ENCODE measurements around the gene SQSTM1.

The SQSTM1 gene

GRCh38 chr5:179812997-179813607 is 7.6 kb upstream of the SQSTM1 start:
- Histone ChIP-seq H3K9me3 (ENCODE audit: control insufficient read depth, low read length) (no peaks in the 10 kb centered on the region), H2BK15ac (ENCODE audit: low read depth, poor library complexity, severe bottlenecking) (no peak overlapping the region), H3K4me2 (ENCODE audit: low read length, poor library complexity, severe bottlenecking) (no peak overlapping the region), H3K4ac (ENCODE audit: low read depth in 1 of 2, low read length in 2 of 2) (no peak overlapping the region), H3K27ac (ENCODE audit: low read length, poor library complexity, severe bottlenecking) (no peak overlapping the region), H3K4me3 (ENCODE audit: insufficient read depth in 1 of 2, low read depth in 1 of 2, low read length in 2 of 2) (no peak overlapping the region), H3K14ac (ENCODE audit: low read length in 2 of 2) (no peak overlapping the region), H4K8ac (ENCODE audit: low read length) (no peak overlapping the region), H2AFZ (ENCODE audit: low read depth, low read length) (no peak overlapping the region), H3K23ac (ENCODE audit: low read length in 2 of 2) (no peak overlapping the region), H3K79me1 (replicated peaks; ENCODE audit: low read length, poor library complexity, severe bottlenecking) (peaks cover 30% of the 10 kb centered on the region), H3K18ac (ENCODE audit: low read depth in 1 of 2, low read length in 2 of 2) (no peak overlapping the region), H3K27me3 (ENCODE audit: control insufficient read depth in 1 of 2, insufficient read depth in 1 of 2, low read length in 2 of 2) (no peaks in the 10 kb centered on the region), H2BK120ac (ENCODE audit: low read depth, low read length) (no peak overlapping the region), H2BK5ac (ENCODE audit: low read depth, low read length, poor library complexity, severe bottlenecking) (no peak overlapping the region), H3K4me1 (ENCODE audit: control insufficient read depth, insufficient read depth, low read depth, low read length) (peaks cover 14% of the 10 kb centered on the region), H3K36me3 (ENCODE audit: control insufficient read depth in 1 of 2, insufficient read depth in 2 of 2, low read depth in 1 of 2, low read length in 2 of 2) (peaks cover 31 to 33% of the 10 kb centered on the region in 2 experiments), H3K9ac (ENCODE audit: low read length) (no peak overlapping the region), H2AK5ac (ENCODE audit: low read length, severe bottlenecking) (no peak overlapping the region), H2BK12ac (ENCODE audit: low read length in 2 of 2) (no peak overlapping the region), H4K91ac (ENCODE audit: low read length) (no peak overlapping the region)
- 88% methylated on average over 5 of the region's 5 CpGs for WGBS
- no peak for DNase-seq

GRCh38 chr5:179814090-179814489 is 6.6 kb upstream of the SQSTM1 start:
- Histone ChIP-seq H3K9ac (ENCODE audit: low read length) (no peak overlapping the region), H3K4ac (ENCODE audit: low read depth in 1 of 2, low read length in 2 of 2) (no peak overlapping the region), H3K23ac (ENCODE audit: low read length in 2 of 2) (no peak overlapping the region), H2BK5ac (ENCODE audit: low read depth, low read length, poor library complexity, severe bottlenecking) (no peak overlapping the region), H3K79me1 (replicated peaks; ENCODE audit: low read length, poor library complexity, severe bottlenecking) (peaks cover 34% of the 10 kb centered on the region), H3K4me2 (ENCODE audit: low read length, poor library complexity, severe bottlenecking) (no peak overlapping the region), H3K14ac (ENCODE audit: low read length in 2 of 2) (no peak overlapping the region), H4K8ac (ENCODE audit: low read length) (no peak overlapping the region), H2BK15ac (ENCODE audit: low read depth, poor library complexity, severe bottlenecking) (no peak overlapping the region), H2AK5ac (ENCODE audit: low read length, severe bottlenecking) (no peak overlapping the region), H3K9me3 (ENCODE audit: control insufficient read depth, low read length) (no peaks in the 10 kb centered on the region), H3K27ac (ENCODE audit: low read length, poor library complexity, severe bottlenecking) (no peak overlapping the region), H2BK12ac (ENCODE audit: low read length in 2 of 2) (no peak overlapping the region), H3K4me3 (ENCODE audit: insufficient read depth in 1 of 2, low read depth in 1 of 2, low read length in 2 of 2) (no peak overlapping the region), H4K91ac (ENCODE audit: low read length) (no peak overlapping the region), H3K36me3 (ENCODE audit: control insufficient read depth in 1 of 2, insufficient read depth in 2 of 2, low read depth in 1 of 2, low read length in 2 of 2) (peaks cover 31 to 33% of the 10 kb centered on the region in 2 experiments), H2BK120ac (ENCODE audit: low read depth, low read length) (no peak overlapping the region), H3K18ac (ENCODE audit: low read depth in 1 of 2, low read length in 2 of 2) (no peak overlapping the region), H3K4me1 (ENCODE audit: control insufficient read depth, insufficient read depth, low read depth, low read length) (peaks cover 21% of the 10 kb centered on the region), H2AFZ (ENCODE audit: low read depth, low read length) (no peak overlapping the region), H3K27me3 (ENCODE audit: control insufficient read depth in 1 of 2, insufficient read depth in 1 of 2, low read length in 2 of 2) (no peaks in the 10 kb centered on the region)
- WGBS = 90% methylated on average over 3 of the region's 3 CpGs
- DNase-seq = no peak

GRCh38 chr5:179815491-179816249 is 5.0 kb upstream of the SQSTM1 start:
- H3K36me3 ChIP-seq (ENCODE audit: control insufficient read depth in 1 of 2, insufficient read depth in 2 of 2, low read depth in 1 of 2, low read length in 2 of 2) = peaks cover 31 to 33% of the 10 kb centered on the region in 2 experiments
- H2BK5ac ChIP-seq (ENCODE audit: low read depth, low read length, poor library complexity, severe bottlenecking) = no peak overlapping the region
- no peak overlapping the region for H3K14ac ChIP-seq (ENCODE audit: low read length in 2 of 2)
- peak overlapping the region; percentile 24 for H2AK5ac ChIP-seq (ENCODE audit: low read length, severe bottlenecking)
- no peak overlapping the region for H2BK12ac ChIP-seq (ENCODE audit: low read length in 2 of 2)
- no peak overlapping the region for H3K4me2 ChIP-seq (ENCODE audit: low read length, poor library complexity, severe bottlenecking)
- H4K8ac ChIP-seq (ENCODE audit: low read length) = no peak overlapping the region
- no peak overlapping the region for H2BK15ac ChIP-seq (ENCODE audit: low read depth, poor library complexity, severe bottlenecking)
- H3K23ac ChIP-seq (ENCODE audit: low read length in 2 of 2) = no peak overlapping the region
- H3K79me1 ChIP-seq (replicated peaks; ENCODE audit: low read length, poor library complexity, severe bottlenecking) = peaks cover 39% of the 10 kb centered on the region
- DNase-seq = no peak
- peak overlapping the region; percentile 10 for H4K91ac ChIP-seq (ENCODE audit: low read length)
- no peaks in the 10 kb centered on the region for H3K9me3 ChIP-seq (ENCODE audit: control insufficient read depth, low read length)
- no peak overlapping the region for H3K4ac ChIP-seq (ENCODE audit: low read depth in 1 of 2, low read length in 2 of 2)
- no peak overlapping the region for H3K27ac ChIP-seq (ENCODE audit: low read length, poor library complexity, severe bottlenecking)
- H2AFZ ChIP-seq (ENCODE audit: low read depth, low read length) = no peak overlapping the region
- H3K4me3 ChIP-seq (ENCODE audit: insufficient read depth in 1 of 2, low read depth in 1 of 2, low read length in 2 of 2) = no peak overlapping the region
- 96% methylated on average over 21 of the region's 21 CpGs for WGBS
- H3K27me3 ChIP-seq (ENCODE audit: control insufficient read depth in 1 of 2, insufficient read depth in 1 of 2, low read length in 2 of 2) = no peaks in the 10 kb centered on the region
- no peak overlapping the region for H2BK120ac ChIP-seq (ENCODE audit: low read depth, low read length)
- H3K4me1 ChIP-seq (ENCODE audit: control insufficient read depth, insufficient read depth, low read depth, low read length) = peaks cover 36% of the 10 kb centered on the region
- H3K9ac ChIP-seq (ENCODE audit: low read length) = no peak overlapping the region
- no peak overlapping the region for H3K18ac ChIP-seq (ENCODE audit: low read depth in 1 of 2, low read length in 2 of 2)

- WGBS = 63% methylated on average over 22 of the region's 23 CpGs
- H3K9ac ChIP-seq (ENCODE audit: low read length) = peak overlapping the region; percentile 69
These were observed 4.3 kb upstream of the SQSTM1 start for GRCh38 chr5:179816401-179816795.

More at GRCh38 chr5:179816401-179816795, 4.3 kb upstream of the SQSTM1 start:
- Histone ChIP-seq H3K14ac (ENCODE audit: low read length in 2 of 2) (no peak overlapping the region), H3K27ac (ENCODE audit: low read length, poor library complexity, severe bottlenecking) (no peak overlapping the region), H2BK12ac (ENCODE audit: low read length in 2 of 2) (peak overlapping the region in 1 of 2 experiments; percentile 64), H3K36me3 (ENCODE audit: control insufficient read depth in 1 of 2, insufficient read depth in 2 of 2, low read depth in 1 of 2, low read length in 2 of 2) (peaks cover 28 to 30% of the 10 kb centered on the region in 2 experiments), H3K79me1 (replicated peaks; ENCODE audit: low read length, poor library complexity, severe bottlenecking) (peaks cover 34% of the 10 kb centered on the region), H3K9me3 (ENCODE audit: control insufficient read depth, low read length) (no peaks in the 10 kb centered on the region), H2AFZ (ENCODE audit: low read depth, low read length) (peak overlapping the region; percentile 56), H4K91ac (ENCODE audit: low read length) (peak overlapping the region; percentile 64), H3K4me2 (ENCODE audit: low read length, poor library complexity, severe bottlenecking) (peak overlapping the region; percentile 67), H3K4me1 (ENCODE audit: control insufficient read depth, insufficient read depth, low read depth, low read length) (peaks cover 36% of the 10 kb centered on the region), H2BK5ac (ENCODE audit: low read depth, low read length, poor library complexity, severe bottlenecking) (no peak overlapping the region), H4K8ac (ENCODE audit: low read length) (peak overlapping the region; percentile 74), H3K23ac (ENCODE audit: low read length in 2 of 2) (no peak overlapping the region), H3K18ac (ENCODE audit: low read depth in 1 of 2, low read length in 2 of 2) (peak overlapping the region; percentile 40 to 88), H3K4me3 (ENCODE audit: insufficient read depth in 1 of 2, low read depth in 1 of 2, low read length in 2 of 2) (peak overlapping the region in 1 of 2 experiments; percentile 44), H3K4ac (ENCODE audit: low read depth in 1 of 2, low read length in 2 of 2) (peak overlapping the region; percentile 15 to 92), H2BK15ac (ENCODE audit: low read depth, poor library complexity, severe bottlenecking) (peak overlapping the region; percentile 39), H3K27me3 (ENCODE audit: control insufficient read depth in 1 of 2, insufficient read depth in 1 of 2, low read length in 2 of 2) (no peaks in the 10 kb centered on the region), H2BK120ac (ENCODE audit: low read depth, low read length) (peak overlapping the region; percentile 86), H2AK5ac (ENCODE audit: low read length, severe bottlenecking) (peak overlapping the region; percentile 3)
- no peak for DNase-seq
